GM20431 (cell line): ENCODE results near the gene TUB.

ENCODE experiments used
- in situ Hi-C: fragments of 300-500 bp; cut with MseI, MboI; formaldehyde crosslinking; loops from one replicate; pipeline ENCODE4 v1.15.0; 2020; ENCODE audit warnings: low sequenced_read_pairs; ENCODE audit not compliant: unreplicated experiment

TUB gene, protein sequence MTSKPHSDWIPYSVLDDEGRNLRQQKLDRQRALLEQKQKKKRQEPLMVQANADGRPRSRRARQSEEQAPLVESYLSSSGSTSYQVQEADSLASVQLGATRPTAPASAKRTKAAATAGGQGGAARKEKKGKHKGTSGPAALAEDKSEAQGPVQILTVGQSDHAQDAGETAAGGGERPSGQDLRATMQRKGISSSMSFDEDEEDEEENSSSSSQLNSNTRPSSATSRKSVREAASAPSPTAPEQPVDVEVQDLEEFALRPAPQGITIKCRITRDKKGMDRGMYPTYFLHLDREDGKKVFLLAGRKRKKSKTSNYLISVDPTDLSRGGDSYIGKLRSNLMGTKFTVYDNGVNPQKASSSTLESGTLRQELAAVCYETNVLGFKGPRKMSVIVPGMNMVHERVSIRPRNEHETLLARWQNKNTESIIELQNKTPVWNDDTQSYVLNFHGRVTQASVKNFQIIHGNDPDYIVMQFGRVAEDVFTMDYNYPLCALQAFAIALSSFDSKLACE

GRCh38 chr11:8080674-8081590 is at the start of gene TUB:
Gene TUB, plus strand, starts transcription at chr11:8081211. Its CDS starts 300 bp downstream, at chr11:8081511.
- in situ Hi-C loops, result no loop called here

- in situ Hi-C loops, result no loop called here
These were observed 49.5 kb upstream of the TUB start for GRCh38 chr11:8031248-8032115.

- in situ Hi-C loops, result no loop called here
These were observed 48.9 kb upstream of the TUB start for GRCh38 chr11:8032122-8032521.

GRCh38 chr11:8032576-8033304 is 48.3 kb upstream of the TUB start:
- in situ Hi-C loops, result no loop called here

GRCh38 chr11:8033305-8034105 is 47.5 kb upstream of the TUB start:
- in situ Hi-C loops, result no loop called here

DNA sequence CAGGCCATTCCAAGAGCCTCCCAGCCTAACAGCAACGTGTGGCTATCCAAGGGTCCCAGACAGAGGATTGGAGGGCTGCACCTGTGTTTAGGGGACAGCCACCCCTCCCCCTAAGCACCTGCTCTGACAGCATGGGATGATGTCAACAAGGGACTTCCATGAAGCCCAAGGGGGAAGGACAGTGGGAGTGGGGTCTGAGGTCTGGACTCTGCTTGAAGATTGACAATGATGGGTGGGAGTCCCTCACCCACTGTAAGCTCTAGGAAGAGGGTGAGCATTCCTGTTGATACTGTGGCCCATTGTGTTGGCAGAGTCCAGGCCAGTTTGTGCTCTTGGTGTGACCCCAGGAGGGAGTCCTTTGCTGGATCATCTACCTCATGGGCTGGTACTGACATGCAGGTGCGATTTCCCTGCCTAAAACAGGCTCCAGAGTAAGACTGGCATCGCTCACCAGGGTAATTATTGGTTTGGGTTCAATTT is 46.9 kb upstream of the TUB start:
- in situ Hi-C loops, result no loop called here

- in situ Hi-C loops, result no loop called here
These were observed 46.3 kb upstream of the TUB start for GRCh38 chr11:8034604-8035190.

DNA sequence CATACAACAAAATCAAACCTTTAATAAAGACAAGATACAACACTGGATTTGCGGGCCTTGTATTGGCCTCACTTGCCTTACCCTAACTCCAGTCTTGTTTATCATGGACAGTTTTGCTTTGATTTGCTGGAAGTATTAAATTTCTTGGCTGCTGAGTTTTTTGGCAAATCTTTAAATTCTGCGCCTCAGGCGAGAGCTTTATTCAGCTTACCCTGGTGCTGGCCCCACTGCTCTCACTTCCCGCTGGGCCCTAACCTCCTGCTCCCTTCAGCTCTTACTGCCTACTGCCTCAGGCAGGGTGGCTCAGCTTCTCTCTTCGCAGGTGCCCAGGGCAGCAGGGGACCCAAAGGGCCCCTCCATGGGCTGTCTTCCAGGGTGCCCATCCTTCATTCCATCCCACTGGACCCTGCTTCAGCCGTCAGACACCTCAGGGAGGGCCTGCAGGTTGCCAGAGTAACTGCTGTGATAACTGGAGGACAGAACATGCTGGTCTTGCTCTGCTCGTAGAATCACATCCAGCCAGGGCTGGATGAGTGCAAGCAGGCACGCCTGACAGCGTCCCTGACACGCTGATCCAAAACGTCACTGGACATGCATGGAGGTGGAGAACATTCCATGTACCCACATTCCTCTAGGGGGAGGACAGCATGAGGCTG is 45.7 kb upstream of the TUB start:
- in situ Hi-C loops, result no loop called here

- in situ Hi-C loops, result no loop called here
These were observed 44.8 kb upstream of the TUB start for GRCh38 chr11:8036002-8036802.

- in situ Hi-C loops, result no loop called here
These were observed 44.0 kb upstream of the TUB start for GRCh38 chr11:8036986-8037385.

DNA sequence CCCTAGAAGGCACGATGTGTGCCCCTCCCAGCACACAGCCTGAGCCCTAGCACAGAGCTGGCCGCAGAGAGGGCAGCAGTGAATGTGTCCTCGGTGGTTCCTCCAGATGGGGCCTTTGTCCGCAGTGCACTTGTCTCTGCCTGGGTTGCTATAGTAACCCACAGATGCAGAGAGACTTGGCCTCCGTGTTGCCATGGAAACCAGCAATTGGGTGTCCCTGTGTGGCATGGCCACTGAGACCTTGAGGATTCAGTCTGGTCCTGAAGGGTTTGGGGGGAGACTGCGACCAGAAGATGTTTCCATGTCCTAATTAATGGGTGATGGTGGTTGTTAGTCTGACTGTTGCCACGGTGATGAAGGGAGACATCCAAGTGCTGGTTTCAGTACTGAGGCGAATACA is 42.6 kb upstream of the TUB start:
- in situ Hi-C loops, result no loop called here

GRCh38 chr11:8038811-8039529 is 42.0 kb upstream of the TUB start:
- in situ Hi-C loops, result no loop called here

- in situ Hi-C loops, result no loop called here
These were observed 41.3 kb upstream of the TUB start for GRCh38 chr11:8039530-8040260.

DNA sequence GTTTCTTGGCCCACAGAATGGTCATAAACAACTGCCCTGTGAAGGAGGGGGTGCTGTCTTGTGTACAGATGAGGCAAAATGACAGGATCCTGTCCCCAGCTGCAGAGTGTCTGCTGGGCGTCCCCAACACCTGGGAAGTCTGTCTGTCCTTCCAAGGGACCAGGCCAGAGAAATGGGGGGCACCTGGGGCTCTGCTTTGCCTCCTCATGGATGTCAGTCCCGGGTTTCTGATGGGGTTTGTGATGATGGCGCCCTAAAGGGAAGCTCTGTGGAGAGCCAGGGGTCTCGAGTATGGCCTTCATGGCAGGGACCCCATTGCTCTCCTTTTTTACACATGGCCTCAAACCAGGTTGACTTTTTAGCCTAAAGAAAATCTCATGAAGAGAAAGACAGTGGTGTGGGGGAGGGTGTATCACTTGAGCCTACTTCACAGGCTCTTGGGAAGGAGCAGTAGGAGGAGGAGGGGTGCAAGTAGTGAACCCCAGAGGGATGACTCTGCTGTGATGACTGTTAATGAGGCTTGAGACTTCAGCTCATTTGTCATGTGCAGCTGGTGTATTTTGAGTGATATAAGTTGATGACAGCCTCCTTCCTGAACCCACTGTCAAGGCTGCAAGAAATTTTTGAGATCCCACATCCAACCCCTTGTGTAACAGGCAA is 40.6 kb upstream of the TUB start:
- in situ Hi-C loops, result no loop called here

GRCh38 chr11:8040921-8041285 is 40.1 kb upstream of the TUB start:
- in situ Hi-C loops, result no loop called here
